ENCODE data around the gene EXOC6B. TPM values are rescaled to one million over a fixed set of nuclear protein-coding genes. Genes with fewer than 3 reads are reported as not detected.

Gene EXOC6B
- total RNA-seq, 4 donors from 2014 or later, result 54.9 to 93.7 (median 64.6) TPM

DNA sequence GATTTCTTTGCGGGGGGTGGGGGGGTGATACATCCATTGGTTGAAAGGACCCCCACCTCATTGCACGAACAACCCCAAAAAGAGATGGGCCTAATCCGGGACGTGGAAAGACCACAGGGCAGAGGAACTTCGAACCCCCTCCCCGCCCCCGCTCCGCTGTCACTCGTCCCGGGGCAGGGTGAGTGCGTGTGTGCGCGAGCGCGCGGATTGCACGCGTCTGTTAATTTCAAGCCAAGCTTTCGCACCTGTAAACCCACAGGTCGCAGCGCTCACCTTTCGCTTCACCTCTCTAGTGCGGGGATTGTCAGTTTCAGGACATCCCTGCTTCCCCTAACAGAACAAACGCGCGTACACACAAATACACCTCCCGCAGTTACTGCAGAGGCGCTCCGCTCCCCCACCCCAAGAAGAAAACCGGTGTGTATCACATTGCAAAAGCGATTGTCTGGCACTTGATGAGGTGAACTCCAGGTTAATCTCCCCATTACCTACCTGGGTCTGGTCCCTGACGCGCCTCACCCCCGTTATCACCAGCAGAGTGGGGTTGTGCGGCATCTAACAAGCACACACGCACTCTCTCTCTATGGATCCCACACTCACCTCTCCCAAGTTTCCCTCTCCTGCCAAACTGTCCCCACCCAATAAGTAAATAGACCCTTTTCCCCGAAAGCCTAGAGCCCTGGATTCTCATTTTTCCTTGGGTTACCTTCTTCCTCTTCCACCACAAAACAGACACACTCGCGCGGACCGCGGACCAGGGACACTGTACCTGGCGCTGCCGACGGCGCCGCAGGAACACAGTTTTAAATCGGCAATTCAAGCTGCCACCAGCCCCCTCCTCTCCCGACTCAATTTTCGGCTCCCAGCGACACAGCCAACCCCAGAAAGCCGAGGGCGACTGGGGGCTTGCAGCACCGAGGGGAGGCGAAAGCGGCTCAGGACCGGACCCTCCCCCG is 679.2 kb downstream of the EXOC6B start:
- Histone ChIP-seq H3K27ac (no peak overlapping the region), H3K4me1 (peaks cover 4 to 83% (median 36%) of the 10 kb centered on the region in 4 donors), H3K36me3 (no peaks in the 10 kb centered on the region), H3K27me3 (peaks cover 0 to 53% of the 10 kb centered on the region in 2 donors), H3K9me3 (no peaks in the 10 kb centered on the region), H3K4me3 (peak overlapping the region in 3 of 4 donors; percentile 29 to 53 (median 48))
- no peak for TF ChIP-seq POLR2A (IDR thresholded peaks at IDR 0.05)
- TF ChIP-seq, protein P1, sequence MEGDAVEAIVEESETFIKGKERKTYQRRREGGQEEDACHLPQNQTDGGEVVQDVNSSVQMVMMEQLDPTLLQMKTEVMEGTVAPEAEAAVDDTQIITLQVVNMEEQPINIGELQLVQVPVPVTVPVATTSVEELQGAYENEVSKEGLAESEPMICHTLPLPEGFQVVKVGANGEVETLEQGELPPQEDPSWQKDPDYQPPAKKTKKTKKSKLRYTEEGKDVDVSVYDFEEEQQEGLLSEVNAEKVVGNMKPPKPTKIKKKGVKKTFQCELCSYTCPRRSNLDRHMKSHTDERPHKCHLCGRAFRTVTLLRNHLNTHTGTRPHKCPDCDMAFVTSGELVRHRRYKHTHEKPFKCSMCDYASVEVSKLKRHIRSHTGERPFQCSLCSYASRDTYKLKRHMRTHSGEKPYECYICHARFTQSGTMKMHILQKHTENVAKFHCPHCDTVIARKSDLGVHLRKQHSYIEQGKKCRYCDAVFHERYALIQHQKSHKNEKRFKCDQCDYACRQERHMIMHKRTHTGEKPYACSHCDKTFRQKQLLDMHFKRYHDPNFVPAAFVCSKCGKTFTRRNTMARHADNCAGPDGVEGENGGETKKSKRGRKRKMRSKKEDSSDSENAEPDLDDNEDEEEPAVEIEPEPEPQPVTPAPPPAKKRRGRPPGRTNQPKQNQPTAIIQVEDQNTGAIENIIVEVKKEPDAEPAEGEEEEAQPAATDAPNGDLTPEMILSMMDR (IDR thresholded peaks at IDR 0.05), result no peak
- peak; percentile 13 to 46 (median 40) for DNase-seq

DNA sequence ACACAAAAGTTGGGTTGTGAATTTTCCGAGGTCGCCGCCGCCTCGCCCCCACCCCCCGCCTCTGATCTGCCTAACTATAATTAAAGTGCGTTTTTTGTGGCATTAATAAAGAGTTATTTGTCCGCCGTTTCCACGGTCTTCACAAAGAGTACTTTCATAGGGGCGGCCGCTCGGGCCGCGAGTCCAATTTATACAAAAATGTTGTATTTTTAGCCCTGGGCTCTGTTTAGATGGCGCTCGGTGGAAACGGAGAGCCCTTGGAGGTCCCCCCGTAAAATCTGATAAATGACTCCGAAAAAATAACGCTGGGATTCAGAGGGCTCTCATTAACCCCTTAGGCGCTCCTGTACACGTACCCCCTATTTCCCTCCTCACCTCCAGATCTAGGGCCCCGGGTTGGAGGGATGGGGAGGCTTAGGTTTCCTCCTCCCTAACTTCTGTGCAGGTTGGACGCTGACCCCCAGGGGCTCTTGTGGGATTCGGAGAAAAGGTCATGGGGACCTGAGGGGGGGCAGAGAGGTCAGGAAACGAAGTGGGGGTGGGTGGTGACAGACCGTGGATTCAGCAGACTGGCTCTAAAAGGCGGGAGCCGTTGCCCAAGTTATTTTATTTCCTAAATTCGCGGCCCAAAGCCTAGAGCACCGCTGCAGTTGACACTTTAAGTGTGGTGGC is 680.0 kb downstream of the EXOC6B start:
- Histone ChIP-seq H3K4me1 (peaks cover 4 to 83% (median 36%) of the 10 kb centered on the region in 4 donors), H3K4me3 (peak overlapping the region in 3 of 4 donors; percentile 35 to 53 (median 48)), H3K27me3 (peaks cover 0 to 53% of the 10 kb centered on the region in 2 donors)

DNA sequence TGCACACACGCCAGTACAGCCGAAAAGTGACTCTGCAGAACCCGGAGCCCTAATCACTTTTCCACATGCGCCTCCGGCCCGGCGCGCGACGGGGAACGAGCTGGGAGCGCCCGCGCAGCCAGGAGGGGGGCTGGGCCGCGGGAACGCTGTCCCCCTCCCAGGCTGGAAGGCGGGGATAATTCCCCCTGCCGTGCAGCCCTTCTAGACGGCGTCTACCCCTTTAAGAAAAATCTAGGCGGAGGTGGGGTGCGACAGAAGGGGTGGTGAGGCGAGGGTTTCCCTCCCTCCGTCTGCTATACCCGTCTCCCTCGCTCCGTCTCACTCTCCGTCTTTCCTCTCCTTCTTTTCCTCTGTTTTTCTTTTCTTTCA is 680.6 kb downstream of the EXOC6B start:
- peaks cover 0 to 53% of the 10 kb centered on the region in 2 donors for H3K27me3 ChIP-seq
- DNase-seq, result peak; percentile 8 to 51 (median 46)
- H3K27ac ChIP-seq, result peak overlapping the region in 3 of 4 donors; percentile 49 to 50 (median 49)
- no peaks in the 10 kb centered on the region for H3K9me3 ChIP-seq
- no peaks in the 10 kb centered on the region for H3K36me3 ChIP-seq
- peak overlapping the region; percentile 24 to 53 (median 42) for H3K4me3 ChIP-seq
- H3K4me1 ChIP-seq, result peaks cover 4 to 78% (median 36%) of the 10 kb centered on the region in 4 donors
- TF ChIP-seq, protein P1 (IDR thresholded peaks at IDR 0.05), result no peak
- TF ChIP-seq POLR2A (IDR thresholded peaks at IDR 0.05), result no peak

More for the DNA sequence above, 680.0 kb downstream of the EXOC6B start:
- Histone ChIP-seq H3K27ac (peak overlapping the region in 2 of 4 donors; percentile 49), H3K36me3 (no peaks in the 10 kb centered on the region), H3K9me3 (no peaks in the 10 kb centered on the region)
- DNase-seq, result peak; percentile 11 to 45 (median 37)
- TF ChIP-seq POLR2A (IDR thresholded peaks at IDR 0.05), result no peak
- TF ChIP-seq, protein P1 (IDR thresholded peaks at IDR 0.05), result no peak

DNA sequence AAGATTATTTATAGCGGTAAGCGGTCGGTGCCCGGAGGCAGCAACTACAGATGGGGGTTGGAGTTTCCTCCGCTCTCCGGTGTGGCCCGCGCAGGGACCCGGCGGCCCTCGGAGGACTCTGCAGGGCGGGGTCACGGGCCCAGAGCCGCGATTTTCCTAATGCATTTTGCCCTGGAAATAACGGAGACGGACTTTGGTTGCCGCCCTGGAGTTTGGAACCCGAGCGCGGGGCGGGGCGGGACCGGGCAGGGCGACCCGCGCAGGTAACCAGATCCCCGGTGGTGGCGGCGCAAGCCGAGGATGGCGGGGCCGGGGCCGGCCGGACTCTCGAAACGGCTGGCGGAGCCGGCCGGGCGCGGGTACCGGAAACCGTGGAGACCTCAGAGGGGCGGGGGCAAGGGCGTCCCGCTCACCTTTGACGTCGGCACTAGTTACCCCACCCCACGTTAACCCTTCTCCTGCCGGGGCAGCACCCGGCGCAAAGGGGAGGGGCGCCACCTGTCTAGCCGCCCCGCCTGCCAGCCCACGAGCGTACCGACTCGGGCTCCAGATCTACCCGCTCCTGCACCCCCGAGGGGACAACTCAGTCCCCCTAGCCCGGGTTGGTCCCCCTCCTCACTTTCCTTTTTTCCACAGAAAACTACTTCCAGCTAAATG is 681.1 kb downstream of the EXOC6B start:
- TF ChIP-seq, protein P1 (IDR thresholded peaks at IDR 0.05), result no peak
- TF ChIP-seq POLR2A (IDR thresholded peaks at IDR 0.05), result no peak
- peaks cover 0 to 49% of the 10 kb centered on the region in 2 donors for H3K27me3 ChIP-seq

DNA sequence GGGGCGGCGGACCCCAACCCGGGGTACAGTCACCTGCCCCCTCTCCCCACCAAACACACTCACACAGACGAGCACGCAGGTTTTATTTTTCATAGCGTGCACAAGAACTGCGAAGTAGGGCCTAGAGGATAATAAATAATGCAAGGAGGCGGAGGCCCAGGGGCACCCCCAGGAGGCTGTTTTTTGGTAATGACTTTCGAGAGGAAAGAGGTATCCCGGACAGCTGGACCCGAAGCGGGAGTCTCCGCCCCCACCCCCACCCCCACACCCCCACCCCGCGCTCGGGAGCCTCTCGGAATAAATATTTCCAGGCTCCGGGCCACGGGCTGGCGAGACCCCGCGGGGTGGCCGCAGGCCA is 681.6 kb downstream of the EXOC6B start:
- peak overlapping the region; percentile 24 to 53 (median 42) for H3K4me3 ChIP-seq
- H3K27ac ChIP-seq, result peak overlapping the region in 3 of 4 donors; percentile 49 to 50 (median 49)
- no peaks in the 10 kb centered on the region for H3K36me3 ChIP-seq
- peaks cover 0 to 44% of the 10 kb centered on the region in 2 donors for H3K27me3 ChIP-seq
- H3K4me1 ChIP-seq, result peaks cover 4 to 70% (median 26%) of the 10 kb centered on the region in 4 donors
- TF ChIP-seq, protein P1 (IDR thresholded peaks at IDR 0.05), result no peak
- no peak for TF ChIP-seq POLR2A (IDR thresholded peaks at IDR 0.05)
- no peaks in the 10 kb centered on the region for H3K9me3 ChIP-seq
- DNase-seq, result no peak

More for the DNA sequence above, 681.1 kb downstream of the EXOC6B start:
- Histone ChIP-seq H3K36me3 (no peaks in the 10 kb centered on the region), H3K9me3 (no peaks in the 10 kb centered on the region), H3K4me1 (peaks cover 4 to 73% (median 31%) of the 10 kb centered on the region in 4 donors), H3K4me3 (peak overlapping the region; percentile 24 to 53 (median 42)), H3K27ac (peak overlapping the region in 3 of 4 donors; percentile 49 to 50 (median 49))
- DNase-seq, result peak; percentile 15 to 72 (median 62)
